OCI-LY7 (cell line): ENCODE measurements around the gene GPS2. TPM values are rescaled to one million over a fixed set of nuclear protein-coding genes. Genes with fewer than 3 reads are reported as not detected.

Source experiments
- BruUV-seq: library from RNA; stranded (reverse); fragments of 400-500 nt; replicated peaks from 2 replicates; lab custom pipeline; 2021; lab: Mats Ljungman, UMichigan
- CTCF ChIA-PET: fragments of 300-600 bp; sonication (Branson Sonifier 250); formaldehyde crosslinking; loops from one replicate; lab custom pipeline; 2022; ENCODE audit warnings: antibody characterized with exemption; ENCODE audit not compliant: unreplicated experiment; lab: Charles Lee
- POLR2A ChIA-PET: fragments of 300-600 bp; sonication (Branson Sonifier 250); formaldehyde crosslinking; loops from one replicate; lab custom pipeline; 2022; ENCODE audit warnings: antibody characterized with exemption; lab: Charles Lee
- DNase-seq: peaks from one replicate; pipeline ENCODE4 v3.0.0-alpha.2; 2015; ENCODE audit warnings: low spot score
- H2AFZ ChIP-seq: fragments of 200-600 bp; sonication (generic), shearing (Covaris generic); 2 replicates; pipeline ENCODE4 v1.6.1; 2014; ENCODE audit warnings: mild to moderate bottlenecking, antibody characterized with exemption, low read length, moderate library complexity
- H3K27ac ChIP-seq: fragments of 200-600 bp; sonication (generic); 2 replicates; pipeline ENCODE4 v1.5.1; 2014; ENCODE audit warnings: mixed run types, low read depth, mild to moderate bottlenecking, moderate library complexity, low read length, inconsistent platforms; ENCODE audit not compliant: poor library complexity, severe bottlenecking
- H3K36me3 ChIP-seq: fragments of 200-600 bp; sonication (generic); 2 replicates; pipeline ENCODE4 v1.6.1; 2014; ENCODE audit warnings: mild to moderate bottlenecking, antibody characterized with exemption, low read length, moderate library complexity, mixed read lengths; ENCODE audit not compliant: insufficient read depth
- H3K4me1 ChIP-seq: fragments of 200-600 bp; sonication (generic); 2 replicates; pipeline ENCODE4 v1.5.1; 2014; ENCODE audit warnings: mild to moderate bottlenecking, low read length; ENCODE audit not compliant: insufficient read depth, poor library complexity, severe bottlenecking
- H3K4me2 ChIP-seq: fragments of 200-600 bp; sonication (generic); 2 replicates; pipeline ENCODE4 v1.6.1; 2014; ENCODE audit warnings: mild to moderate bottlenecking, low read length
- H3K4me3 ChIP-seq: fragments of 200-600 bp; sonication (generic); 2 replicates; pipeline ENCODE4 v1.5.1; 2014; ENCODE audit warnings: mild to moderate bottlenecking, low read depth, low read length; ENCODE audit not compliant: poor library complexity, severe bottlenecking
- H3K79me2 ChIP-seq: fragments of 200-600 bp; sonication (generic); 2 replicates; pipeline ENCODE4 v1.6.1; 2016; ENCODE audit warnings: low read depth, mild to moderate bottlenecking, low read length, moderate library complexity, mixed read lengths; ENCODE audit not compliant: insufficient read depth
- H3K9me2 ChIP-seq: fragments of 200-600 bp; sonication (generic); 2 replicates; pipeline ENCODE4 v1.6.1; 2016; ENCODE audit warnings: mild to moderate bottlenecking, low read length, mixed read lengths; ENCODE audit not compliant: insufficient read depth
- H3K9me3 ChIP-seq: fragments of 200-600 bp; sonication (generic); 2 replicates; pipeline ENCODE4 v1.6.1; 2014; ENCODE audit warnings: mild to moderate bottlenecking, mixed run types, low read length, mixed read lengths
- H4K20me1 ChIP-seq: fragments of 200-600 bp; sonication (generic); 2 replicates; pipeline ENCODE4 v1.6.1; 2014; ENCODE audit warnings: mild to moderate bottlenecking, antibody characterized with exemption, low read length, moderate library complexity, mixed read lengths; ENCODE audit not compliant: insufficient read depth
- CTCF ChIP-seq: fragments of 200-600 bp; sonication (generic); conservative IDR thresholded peaks from 2 replicates; pipeline ENCODE4 v1.5.1; 2014; ENCODE audit warnings: mild to moderate bottlenecking, antibody characterized with exemption, low read length, moderate library complexity, mixed read lengths
- EZH2phosphoT487 ChIP-seq: fragments of 200-600 bp; sonication (generic); IDR thresholded peaks from 2 replicates; pipeline ENCODE4 v1.6.1; 2018; ENCODE audit warnings: low read depth, borderline replicate concordance, mild to moderate bottlenecking, mixed run types, antibody characterized with exemption, low read length, moderate library complexity, mixed read lengths
- intact Hi-C: fragments of 100-400 bp; cut with micrococcal nuclease; formaldehyde crosslinking; loops from one replicate; pipeline ENCODE4 v1.10.0; 2022; ENCODE audit not compliant: unreplicated experiment
- total RNA-seq, 2 experiments: library from RNA; depleted of rRNA in 1 of 2; stranded (reverse); fragments of >200 nt in 1 of 2; shearing (Covaris generic) in 1 of 2; gene quantifications; 2 replicates each; pipeline ENCODE4 v1.2.3, GENCODE V29; 2014 to 2022

GPS2 gene
- total RNA-seq, 2 experiments from 2014 or later: 70.5 to 75.0 TPM

GRCh38 chr17:7309628-7310027 is 5.5 kb downstream of the GPS2 start:
- DNase-seq: no peak
- POLR2A ChIA-PET: interaction anchor here (0.6 to 3.2 kb wide), 3 partner anchors 17 to 27 kb away, joined by 3 to 8 read pairs (median 5); partner anchors contain the start of genes ACAP1 and NEURL4
- H3K36me3 ChIP-seq: peaks cover 70% of the 10 kb centered on the region
- no peaks in the 10 kb centered on the region for H3K9me3 ChIP-seq
- TF ChIP-seq EZH2phosphoT487 (no peak), CTCF (no peak)
- CTCF ChIA-PET: interaction anchor here (0.6 kb wide), 3 partner anchors 27 to 317 kb away, joined by 3 to 5 read pairs (median 3); partner anchors contain the start of gene ACAP1
- intact Hi-C loops: no loop called here
- peaks cover 26% of the 10 kb centered on the region for H4K20me1 ChIP-seq
- peaks cover 60% of the 10 kb centered on the region for H3K4me1 ChIP-seq
- peak overlapping the region; percentile 77 for H3K4me2 ChIP-seq
- peak overlapping the region; percentile 95 for H3K27ac ChIP-seq
- H3K9me2 ChIP-seq: no peaks in the 10 kb centered on the region
- H3K79me2 ChIP-seq: peaks cover 49% of the 10 kb centered on the region
- no TSS peak for BruUV-seq
- H2AFZ ChIP-seq: no peak overlapping the region
- peak overlapping the region; percentile 99 for H3K4me3 ChIP-seq

DNA sequence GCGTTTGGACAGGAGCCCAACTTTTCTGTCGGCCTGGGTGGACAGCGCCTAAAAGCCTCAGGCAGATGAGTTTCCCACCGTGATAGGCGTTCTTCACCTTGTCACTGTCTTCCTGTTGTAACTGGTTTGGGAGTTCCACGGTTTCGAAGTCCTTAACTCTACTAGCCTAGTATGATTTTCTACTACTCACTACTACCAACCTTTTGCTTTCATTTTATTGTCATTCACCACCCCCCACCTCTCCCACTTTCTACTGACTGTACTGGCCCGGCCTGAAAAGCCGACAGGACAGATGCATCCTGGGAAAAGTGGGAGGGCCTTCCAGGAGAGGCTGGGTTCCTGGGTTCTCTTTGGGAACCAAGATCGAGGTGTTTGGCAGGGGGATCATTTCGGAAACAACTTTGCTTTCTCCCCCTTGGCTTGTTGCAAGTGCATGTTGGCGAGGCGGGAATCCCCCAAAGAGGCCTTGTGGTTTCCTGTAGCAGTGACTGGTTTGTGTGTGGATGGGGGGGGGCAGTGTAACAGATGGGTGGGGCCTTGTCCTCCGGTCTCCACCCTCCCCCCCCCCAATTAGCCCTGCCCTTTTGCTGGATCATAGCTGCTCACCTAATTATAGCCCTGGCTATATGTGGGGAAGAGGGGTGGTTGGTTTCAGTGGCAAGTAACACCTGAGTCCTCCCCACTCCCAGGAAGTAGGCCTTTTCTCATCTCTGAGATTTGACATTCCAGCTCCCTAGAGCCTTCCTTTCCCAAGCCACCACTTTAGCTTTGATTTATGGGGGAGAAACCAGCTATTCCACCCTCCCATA is 6.3 kb downstream of the GPS2 start:
- ChIA-PET CTCF (interaction anchor here (0.6 kb wide), 3 partner anchors 28 to 318 kb away, joined by 3 to 5 read pairs (median 3); partner anchors contain the start of gene ACAP1), POLR2A (interaction anchor here (0.6 to 3.2 kb wide), 4 partner anchors 11 to 28 kb away, joined by 3 to 8 read pairs (median 4); partner anchors contain the start of genes ACAP1 and NEURL4)
- H3K27ac ChIP-seq: peak overlapping the region; percentile 95
- BruUV-seq: TSS peak; percentile 95
- peak overlapping the region; percentile 77 for H3K4me2 ChIP-seq
- peaks cover 54% of the 10 kb centered on the region for H3K4me1 ChIP-seq
- peak overlapping the region; percentile 99 for H3K4me3 ChIP-seq
- peaks cover 43% of the 10 kb centered on the region for H3K79me2 ChIP-seq
- peaks cover 24% of the 10 kb centered on the region for H4K20me1 ChIP-seq
- no peak overlapping the region for H2AFZ ChIP-seq
- peaks cover 62% of the 10 kb centered on the region for H3K36me3 ChIP-seq
- H3K9me3 ChIP-seq: no peaks in the 10 kb centered on the region
- DNase-seq: peak; percentile 76
- intact Hi-C loops: no loop called here
- TF ChIP-seq EZH2phosphoT487: no peak
- H3K9me2 ChIP-seq: no peaks in the 10 kb centered on the region

DNA sequence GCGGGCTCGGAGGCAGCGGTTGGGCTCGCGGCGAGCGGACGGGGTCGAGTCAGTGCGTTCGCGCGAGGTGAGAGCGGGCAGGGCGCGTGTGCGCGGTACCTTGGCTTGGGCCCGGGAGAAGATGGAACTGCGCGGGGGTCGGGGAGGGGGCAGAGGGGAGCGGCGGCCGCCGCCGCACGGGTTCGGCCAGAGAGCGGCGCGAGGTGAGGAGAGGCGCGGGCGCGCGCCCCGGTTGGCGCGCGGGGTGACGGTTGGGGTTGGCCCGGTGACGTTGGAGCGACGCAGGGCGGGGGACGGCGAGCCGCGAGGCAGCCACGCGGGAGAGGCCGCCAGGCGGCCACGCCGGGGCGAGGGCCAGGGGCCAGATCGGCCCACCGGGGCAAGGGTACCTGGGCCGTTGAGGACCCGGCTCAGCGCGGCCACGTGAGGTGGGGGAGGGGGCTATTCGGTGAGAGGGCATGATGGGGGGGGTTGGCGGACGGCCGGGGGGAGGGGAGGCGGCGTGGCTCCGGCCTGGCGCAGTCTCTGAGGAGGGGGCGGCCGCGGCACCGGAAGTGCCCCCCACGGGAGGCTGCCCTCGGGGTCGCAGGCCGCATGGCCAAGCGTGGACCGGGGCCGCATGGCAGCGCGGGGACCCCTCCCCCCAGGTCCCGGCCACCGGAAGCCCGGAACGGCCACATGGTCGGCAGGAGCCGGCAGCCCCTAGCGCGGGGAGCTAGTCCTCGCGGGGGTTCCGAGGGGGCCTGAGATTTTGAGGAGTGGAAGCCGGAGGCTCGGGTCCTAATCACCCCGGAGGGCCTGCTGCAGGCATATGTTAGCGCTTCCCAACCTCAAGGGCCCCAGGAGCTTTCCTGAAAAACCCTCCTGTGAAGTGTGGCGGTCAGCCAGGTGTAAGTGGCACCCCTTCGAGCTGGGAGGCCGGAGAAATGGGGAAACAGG is 7.2 kb downstream of the GPS2 start:
- H3K79me2 ChIP-seq: peaks cover 43% of the 10 kb centered on the region
- ChIA-PET CTCF (no interaction called here), POLR2A (interaction anchor here (0.8 to 3.2 kb wide), 3 partner anchors 12 to 29 kb away, joined by 3 to 8 read pairs (median 5); partner anchors contain the start of genes ACAP1 and NEURL4)
- H3K4me1 ChIP-seq: peaks cover 45% of the 10 kb centered on the region
- no peak overlapping the region for H2AFZ ChIP-seq
- no peaks in the 10 kb centered on the region for H3K9me3 ChIP-seq
- DNase-seq: peak; percentile 69
- peak overlapping the region; percentile 95 for H3K27ac ChIP-seq
- peaks cover 53% of the 10 kb centered on the region for H3K36me3 ChIP-seq
- H3K4me2 ChIP-seq: peak overlapping the region; percentile 77
- no TSS peak for BruUV-seq
- no peak for TF ChIP-seq CTCF
- H4K20me1 ChIP-seq: peaks cover 24% of the 10 kb centered on the region
- intact Hi-C loops: loop anchor here (1.0 to 2.0 kb wide), 3 partner anchors 21 to 94 kb away; partner anchors contain the start of genes ELP5 and NEURL4
- peak overlapping the region; percentile 99 for H3K4me3 ChIP-seq
- H3K9me2 ChIP-seq: no peaks in the 10 kb centered on the region
